Sigmoid colon (tissue), 3 donors: ENCODE measurements around the gene TAF11L5.
"Not testable (repeated sequence)": the region's sequence is repeated elsewhere in the genome, so short reads cannot be mapped to it uniquely, and the experiment has no call there.

Experiments
- POLR2A ChIP-seq, 2 donors: fragments of 450-650 bp; IDR thresholded peaks; one replicate each; pipeline ENCODE4 v1.6.1; 2016; ENCODE audit warnings: antibody characterized with exemption in 2 of 2, mild to moderate bottlenecking in 2 of 2, moderate library complexity in 2 of 2
- TF ChIP-seq, protein P1 (sequence below), 4 experiments: fragments of 450-650 bp in 3 of 4; fragments of 200-600 bp in 1 of 4; IDR thresholded peaks; one replicate each; pipeline ENCODE4 v1.5.1; 2016 to 2019; ENCODE audit warnings: antibody characterized with exemption in 4 of 4, mild to moderate bottlenecking in 3 of 4, moderate library complexity in 2 of 4

DNA sequence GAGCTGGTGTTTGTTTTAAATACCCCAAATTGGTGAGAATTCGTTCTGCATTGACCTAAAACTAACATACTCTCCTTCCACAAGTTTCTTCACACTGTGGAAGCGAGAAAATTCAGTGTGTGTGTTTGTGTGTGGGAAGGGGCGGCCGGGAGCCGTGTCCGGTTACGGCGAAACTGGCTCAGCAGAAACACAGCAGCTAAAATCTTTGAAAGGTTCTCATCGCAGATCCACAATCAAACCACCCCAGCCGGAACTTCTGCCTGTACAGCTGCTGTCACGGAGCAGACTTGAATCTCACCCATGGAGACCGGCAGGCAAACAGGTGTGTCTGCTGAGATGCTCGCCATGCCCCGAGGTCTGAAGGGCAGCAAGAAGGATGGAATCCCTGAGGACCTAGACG, 3.5 kb upstream of the TAF11L5 start, which contains the start of gene TAF11L4:
- TF ChIP-seq, protein P1, sequence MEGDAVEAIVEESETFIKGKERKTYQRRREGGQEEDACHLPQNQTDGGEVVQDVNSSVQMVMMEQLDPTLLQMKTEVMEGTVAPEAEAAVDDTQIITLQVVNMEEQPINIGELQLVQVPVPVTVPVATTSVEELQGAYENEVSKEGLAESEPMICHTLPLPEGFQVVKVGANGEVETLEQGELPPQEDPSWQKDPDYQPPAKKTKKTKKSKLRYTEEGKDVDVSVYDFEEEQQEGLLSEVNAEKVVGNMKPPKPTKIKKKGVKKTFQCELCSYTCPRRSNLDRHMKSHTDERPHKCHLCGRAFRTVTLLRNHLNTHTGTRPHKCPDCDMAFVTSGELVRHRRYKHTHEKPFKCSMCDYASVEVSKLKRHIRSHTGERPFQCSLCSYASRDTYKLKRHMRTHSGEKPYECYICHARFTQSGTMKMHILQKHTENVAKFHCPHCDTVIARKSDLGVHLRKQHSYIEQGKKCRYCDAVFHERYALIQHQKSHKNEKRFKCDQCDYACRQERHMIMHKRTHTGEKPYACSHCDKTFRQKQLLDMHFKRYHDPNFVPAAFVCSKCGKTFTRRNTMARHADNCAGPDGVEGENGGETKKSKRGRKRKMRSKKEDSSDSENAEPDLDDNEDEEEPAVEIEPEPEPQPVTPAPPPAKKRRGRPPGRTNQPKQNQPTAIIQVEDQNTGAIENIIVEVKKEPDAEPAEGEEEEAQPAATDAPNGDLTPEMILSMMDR (IDR thresholded peaks at IDR 0.05): not testable (repeated sequence)
- not testable (repeated sequence) for TF ChIP-seq POLR2A (IDR thresholded peaks at IDR 0.05)
